GM18868 (cell line): Measurements from ENCODE around the gene ATP2C1.

ENCODE experiments used
- ATAC-seq: cut with Tn5 transposase; IDR thresholded peaks from one replicate; pipeline ENCODE4 v1.9.1; 2021; ENCODE audit warnings: mild to moderate bottlenecking, moderate library complexity; ENCODE audit not compliant: unreplicated experiment

ATP2C1 gene

DNA sequence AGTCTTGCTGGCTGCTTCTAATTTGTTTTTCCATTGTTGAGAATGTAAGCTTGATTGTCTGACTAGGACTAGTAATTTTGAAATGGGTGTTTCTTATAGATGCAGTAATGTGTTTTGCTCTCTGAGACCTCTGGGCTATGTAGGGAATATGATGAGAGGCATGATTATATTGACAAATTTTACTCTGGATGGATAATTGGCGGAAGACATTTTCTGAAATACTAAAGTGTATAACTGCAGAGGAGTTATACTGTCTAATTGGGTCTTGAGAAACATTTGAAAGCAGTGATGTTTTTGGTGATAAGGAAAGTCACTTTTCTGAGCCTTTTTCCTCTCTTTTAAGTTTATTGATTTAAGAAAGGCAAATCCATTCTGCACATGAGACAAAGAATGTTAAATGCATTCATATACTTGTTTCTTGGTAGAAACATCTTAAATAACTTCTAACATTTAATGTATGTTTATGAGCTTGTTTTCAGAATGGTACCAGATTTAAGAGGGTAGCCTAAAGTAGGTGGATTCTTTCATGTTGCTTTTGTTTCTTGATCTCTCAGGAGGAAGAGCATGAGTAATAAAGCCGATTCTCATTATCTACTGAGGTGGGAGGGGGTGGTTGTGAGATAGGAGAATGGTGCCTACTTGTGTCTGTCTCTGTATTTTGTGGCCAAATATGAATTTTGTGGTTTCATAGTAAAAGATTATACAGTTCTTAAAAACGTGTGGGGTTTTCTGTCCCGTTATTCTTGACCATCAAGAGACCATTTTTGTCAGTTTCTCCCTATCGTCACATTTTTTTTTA is 2.0 kb downstream of the ATP2C1 start:
- no peak for ATAC-seq

DNA sequence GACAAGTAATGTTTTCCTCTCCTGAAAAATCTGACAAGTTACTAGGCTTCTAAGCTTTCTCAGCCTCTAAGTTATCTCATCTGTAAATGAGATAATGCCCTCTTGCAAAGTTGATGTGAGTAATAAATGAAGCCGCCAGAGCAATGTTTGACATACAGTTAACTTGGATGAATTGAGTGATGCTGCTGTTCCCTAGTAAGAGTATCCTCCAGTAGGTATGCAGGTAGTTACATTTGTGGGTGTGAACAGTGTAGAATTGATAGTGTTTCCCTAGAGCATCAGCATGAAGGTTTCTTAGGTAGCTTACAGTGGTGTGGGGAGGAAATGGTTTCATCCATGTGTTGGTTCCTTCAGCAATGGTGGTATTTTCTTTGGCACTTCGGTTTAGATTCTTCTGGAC is 3.4 kb downstream of the ATP2C1 start:
- no peak for ATAC-seq

DNA sequence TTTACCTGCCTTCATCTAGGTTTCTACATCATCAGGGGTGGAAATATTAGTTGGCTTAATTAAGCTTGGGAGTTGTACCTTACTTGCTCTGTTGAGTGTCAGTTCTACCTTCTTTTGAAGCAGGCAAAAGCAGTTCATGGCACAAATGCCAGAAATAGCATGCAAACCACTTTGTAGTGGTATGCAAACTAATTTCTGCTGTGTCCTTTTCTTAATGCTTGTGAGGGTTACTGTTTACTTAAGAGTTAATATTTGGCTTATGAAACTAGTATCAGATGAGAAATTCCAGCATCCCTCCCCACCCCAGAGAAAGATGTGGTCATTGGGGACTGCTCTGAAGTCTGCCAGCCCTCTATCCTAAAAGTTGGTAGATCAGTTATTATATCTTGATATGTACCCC is 7.1 kb downstream of the ATP2C1 start:
- ATAC-seq: no peak

DNA sequence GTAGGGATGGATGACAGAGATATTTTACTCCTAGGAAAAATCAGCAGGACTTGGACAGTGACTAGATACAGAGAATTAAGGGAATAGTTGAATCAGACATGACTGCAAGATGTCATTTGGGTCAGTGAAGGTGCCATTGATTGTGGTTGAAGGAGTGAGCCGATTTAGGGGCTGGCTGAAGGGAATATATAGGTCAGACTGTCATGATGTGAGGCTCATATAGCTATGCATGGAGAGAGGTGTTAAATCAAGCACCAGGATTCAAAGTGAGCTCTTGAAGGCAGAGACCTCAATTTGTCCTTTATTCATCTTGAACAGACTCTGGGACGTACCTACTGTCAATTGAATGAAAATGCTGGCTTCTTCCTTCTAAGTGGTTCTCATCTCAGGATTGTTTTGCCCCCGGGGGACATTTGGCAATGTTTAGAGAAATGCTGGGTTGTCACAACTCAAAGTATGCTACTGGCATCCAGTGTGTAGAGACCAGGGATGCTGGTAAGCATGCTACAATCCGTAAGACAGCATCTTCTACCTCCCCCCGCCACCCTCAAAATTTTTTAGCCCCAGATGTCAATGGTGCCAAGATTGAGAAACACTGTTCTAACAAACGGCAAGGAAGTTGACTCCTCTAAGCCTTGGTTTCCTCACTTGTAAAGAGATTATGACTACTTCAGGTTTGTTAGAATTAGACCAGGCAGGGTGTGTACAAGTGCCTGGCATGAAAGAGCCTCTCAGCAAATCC is 7.8 kb downstream of the ATP2C1 start:
- ATAC-seq: no peak

DNA sequence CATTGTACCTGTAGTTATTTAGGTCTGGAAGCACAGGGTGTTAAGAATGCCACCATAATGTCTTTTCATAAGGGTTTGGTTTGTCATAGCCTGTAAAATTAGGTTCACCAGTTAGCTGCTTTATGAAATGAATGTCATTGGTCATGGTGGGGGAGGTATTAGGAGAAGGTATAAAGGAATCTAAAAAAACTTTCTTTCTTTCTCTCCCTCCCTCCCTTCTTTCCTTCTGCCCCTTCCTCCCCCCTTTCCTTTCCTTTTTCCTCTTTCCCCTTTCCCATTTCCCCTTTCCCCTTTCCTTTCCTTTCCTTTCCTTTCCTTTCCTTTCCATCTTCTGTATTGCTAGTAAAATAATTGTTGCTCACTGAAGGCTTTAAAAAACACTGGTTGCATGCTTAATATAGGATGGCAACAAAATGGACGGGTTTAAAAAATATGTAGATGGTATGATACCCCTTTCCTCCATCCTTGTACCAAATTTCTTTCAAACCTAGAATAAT is 9.6 kb downstream of the ATP2C1 start:
- ATAC-seq: no peak

DNA sequence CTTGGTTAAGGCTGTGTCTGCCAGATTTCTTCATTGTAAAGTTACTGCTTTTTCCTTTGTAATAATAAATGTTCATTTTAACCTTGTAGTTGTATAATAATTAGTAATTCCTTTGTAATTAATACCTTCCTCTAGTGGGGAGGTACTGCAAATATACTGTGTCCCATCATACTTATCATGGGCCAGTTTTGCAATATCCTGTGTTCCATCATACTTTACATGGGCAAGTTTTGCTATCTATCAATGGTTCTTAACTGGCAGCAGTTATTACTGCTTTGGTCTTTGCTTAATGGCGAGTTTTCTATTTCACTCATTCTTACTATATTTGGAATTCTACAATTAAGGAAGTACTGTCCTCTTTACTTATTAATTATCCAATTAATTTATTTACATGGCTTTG is 10.6 kb downstream of the ATP2C1 start:
- no peak for ATAC-seq

DNA sequence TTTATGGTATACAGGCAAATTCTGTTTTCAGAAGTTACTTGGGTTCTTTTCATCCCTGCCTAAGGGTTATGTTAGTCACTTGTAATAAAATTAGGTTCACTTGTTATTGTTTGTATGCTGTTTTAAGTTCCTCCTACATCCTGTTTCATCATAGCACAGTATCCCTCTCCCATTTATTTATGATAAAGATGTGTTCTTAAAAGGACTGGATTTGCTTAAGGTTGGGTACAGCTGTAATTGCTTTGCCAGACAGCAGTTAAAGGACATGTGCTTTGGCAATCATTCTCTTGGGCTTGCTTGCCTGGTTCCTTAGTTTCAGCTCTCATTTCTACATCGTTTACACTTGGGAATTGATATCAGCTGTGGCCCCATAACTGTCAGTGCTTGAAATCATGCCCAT is 11.7 kb downstream of the ATP2C1 start:
- no peak for ATAC-seq

DNA sequence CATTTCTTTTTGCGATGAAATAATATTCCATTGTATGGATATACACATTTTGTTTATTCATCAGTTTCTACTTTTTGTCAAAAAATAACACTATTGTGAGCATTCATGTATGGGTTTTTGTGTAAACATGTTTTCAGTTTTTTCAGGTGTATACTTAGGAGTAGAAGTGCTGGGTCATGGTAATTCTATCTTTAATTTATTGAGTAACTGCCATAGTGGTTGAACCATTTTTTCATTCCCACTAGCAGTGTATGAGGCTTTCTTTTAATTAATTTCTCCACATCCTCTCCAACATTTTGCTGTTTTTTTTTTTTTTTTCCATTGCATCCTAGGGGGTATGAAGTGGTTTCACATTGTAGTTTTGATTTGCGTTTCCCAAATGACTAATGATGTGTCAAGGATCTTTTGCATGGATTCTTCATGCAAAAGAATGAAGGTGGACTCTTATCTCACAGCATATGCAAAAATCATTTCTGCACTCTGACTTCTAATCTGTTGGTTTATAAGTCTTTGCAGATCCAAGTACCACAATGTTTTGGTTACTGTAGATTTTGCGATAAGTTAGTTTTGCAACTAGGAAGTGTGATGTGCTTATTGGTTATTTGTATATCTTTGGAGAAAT is 12.6 kb downstream of the ATP2C1 start:
- no peak for ATAC-seq

DNA sequence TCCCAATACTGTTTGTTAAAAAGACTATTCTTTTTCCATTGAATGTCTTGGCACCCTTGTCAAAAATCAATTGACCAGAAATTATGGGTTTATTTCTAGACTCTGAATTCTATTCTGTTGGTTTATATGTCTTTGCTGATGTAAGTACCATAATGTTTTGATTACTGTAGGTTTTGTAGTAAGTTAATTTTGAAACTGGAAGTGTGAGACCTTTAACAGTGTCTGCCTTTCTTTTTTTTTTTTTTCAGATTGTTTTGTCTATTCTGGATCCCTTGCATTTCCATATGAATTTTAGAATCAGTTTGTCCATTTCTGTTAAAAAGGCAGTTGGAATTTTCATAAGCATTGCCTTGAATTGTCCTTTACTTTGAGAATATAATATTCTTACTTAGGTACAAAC is 13.6 kb downstream of the ATP2C1 start:
- ATAC-seq: no peak

DNA sequence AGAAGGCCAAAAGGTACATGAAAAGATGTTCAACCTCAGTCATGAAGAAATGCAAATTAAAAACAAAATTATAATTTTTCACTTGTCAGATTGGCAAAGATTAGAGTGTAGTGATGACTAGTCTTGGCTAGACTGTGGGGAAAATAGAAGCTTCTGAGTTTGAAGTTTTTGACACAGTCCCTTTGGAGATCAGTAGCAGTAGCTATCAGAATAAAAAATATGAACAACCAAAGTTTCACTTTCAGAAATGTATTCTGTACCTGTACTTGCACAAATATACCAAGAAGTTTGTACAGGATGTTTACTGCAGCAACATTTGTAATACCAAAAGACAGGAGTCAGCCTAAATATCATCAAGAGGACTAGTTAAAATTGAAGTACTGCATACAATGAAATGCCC is 14.1 kb downstream of the ATP2C1 start:
- no peak for ATAC-seq

DNA sequence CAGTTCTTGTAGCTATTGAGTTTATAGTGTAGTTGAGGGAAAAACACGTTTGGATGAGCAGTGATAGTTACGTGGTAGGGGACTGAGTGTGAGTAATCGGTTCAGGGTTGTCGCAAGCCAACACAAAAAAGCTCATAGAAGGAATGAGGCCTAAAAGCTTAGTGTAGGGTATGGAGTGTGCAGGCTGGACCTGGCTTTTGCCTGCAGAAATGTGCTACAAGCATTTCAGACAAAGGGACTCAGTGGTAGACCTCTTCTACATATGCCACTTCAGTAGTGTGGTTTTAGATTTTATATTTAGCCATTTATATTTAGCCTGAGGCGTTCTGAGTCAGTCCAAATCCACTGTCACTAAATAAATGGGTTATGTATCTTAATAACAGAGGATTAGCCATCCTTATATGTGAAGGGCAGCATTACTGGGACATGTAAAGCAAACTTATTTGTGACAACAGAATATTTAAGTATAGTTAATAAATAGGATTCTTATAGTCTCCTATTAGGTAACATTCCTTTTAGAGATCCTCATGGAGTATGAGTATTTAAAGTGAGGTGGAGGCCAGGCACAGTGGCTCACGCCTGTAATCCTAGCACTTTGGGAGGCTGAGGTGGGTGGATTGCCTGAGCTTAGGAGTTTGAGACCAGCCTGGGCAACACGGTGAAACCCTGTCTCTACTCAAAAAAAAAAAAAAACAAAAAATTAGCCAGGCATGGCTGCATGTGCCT is 21.8 kb downstream of the ATP2C1 start:
- no peak for ATAC-seq

DNA sequence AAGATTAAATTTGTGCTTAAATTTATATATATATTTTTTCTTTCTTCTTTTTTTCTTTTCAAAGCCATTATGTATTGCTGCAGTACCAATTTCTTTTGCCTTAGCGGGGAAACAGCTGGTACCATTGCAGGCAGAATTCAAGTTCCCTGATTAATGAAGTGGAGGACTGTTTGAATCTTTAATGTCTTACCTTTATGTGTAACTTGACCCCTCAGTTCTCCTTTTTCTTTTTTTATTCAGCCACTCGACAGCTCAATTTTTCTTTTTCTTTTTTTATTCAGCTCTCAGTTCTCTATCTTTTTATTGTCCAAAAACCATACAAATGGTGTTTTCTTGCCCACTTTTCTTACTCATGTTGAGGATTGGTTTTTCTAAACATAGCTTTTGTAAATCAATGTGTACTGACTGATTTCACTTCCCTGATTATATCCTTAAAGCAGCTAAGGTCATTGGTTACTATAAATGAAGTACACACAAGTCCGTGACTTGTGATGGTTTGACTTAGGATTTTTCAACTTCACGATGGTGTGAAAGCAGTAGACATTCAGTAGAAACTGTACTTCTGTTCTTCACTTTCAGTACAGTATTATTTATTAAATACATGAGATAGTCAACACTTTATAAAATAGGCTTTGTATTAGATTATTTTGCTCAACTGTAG is 22.8 kb downstream of the ATP2C1 start:
- peak; percentile 88 for ATAC-seq

DNA sequence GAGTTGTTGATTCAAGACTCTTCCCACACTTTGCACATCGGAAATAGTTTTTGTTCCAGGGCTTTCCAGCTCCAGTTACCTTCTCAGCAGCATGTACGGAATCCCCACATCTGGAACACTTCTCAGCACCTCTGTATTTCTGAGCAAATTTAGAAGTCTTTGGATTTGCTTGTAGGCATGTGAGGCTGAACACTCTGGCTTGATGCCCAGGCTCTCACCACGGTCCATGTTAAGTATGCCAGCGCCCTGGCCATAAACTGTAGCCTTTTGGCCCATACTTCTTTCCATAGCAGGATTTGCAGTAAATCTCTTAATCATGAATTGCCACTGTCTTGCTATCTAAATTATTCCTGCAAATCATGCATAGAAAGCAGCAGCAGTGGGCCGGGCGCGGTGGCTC is 24.4 kb downstream of the ATP2C1 start:
- no peak for ATAC-seq

DNA sequence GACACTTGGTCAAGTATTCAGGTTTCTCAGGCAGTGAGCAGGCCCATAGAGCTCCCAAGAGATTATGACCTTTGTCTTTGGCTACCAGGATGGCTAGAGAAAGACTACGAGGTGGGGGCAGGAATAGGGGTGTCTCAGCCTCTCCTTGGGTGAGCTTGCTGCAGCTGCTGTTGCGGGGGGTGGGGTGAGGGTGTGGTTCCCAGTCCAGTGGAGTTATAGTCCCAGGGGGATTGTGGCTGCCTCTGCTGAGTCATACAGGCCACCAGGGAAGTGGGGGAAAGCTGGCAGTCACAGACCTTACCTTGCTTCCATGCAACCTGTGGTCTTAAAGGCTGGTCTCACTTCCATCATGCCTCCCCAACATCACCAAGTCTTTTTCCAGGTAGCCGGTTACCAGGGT is 31.7 kb downstream of the ATP2C1 start:
- peak; percentile 71 for ATAC-seq

DNA sequence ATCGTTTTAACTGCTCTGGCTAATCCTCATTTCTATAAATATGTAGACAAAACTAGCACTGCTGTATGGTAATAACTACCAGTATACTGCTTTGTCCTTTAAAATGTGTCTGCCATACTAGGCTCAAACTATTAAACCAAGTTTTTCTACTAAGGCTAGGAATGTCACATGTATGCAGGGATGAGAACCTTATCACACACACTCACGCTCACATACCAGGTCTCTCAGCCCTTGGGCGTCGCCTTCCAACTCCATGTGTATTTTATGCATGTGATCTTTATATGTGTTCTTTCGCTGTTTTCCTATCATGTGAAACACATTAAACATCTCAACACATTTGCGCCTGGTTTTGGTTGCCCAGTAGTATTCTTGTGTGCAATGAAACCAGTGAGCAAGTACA is 32.6 kb downstream of the ATP2C1 start:
- no peak for ATAC-seq

DNA sequence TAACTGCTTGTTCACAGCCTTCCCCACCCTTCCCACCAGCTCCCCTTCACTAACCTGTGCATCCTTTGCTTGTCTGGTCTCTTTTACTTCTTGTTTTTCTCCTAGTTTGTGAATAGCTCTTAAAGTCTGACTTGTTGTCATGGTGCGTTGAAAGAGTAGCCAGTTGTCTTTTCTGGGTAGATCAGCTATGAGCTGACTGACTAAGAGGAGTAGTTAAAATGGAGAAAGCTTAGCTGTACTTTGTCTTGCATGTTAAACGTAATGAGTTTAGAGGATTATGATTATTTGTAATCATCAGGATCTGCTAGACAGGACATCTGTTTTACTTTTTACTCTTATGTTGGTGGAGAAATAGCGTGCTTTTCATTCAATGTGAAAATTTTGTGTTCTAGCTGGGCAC is 35.9 kb downstream of the ATP2C1 start:
- ATAC-seq: no peak

DNA sequence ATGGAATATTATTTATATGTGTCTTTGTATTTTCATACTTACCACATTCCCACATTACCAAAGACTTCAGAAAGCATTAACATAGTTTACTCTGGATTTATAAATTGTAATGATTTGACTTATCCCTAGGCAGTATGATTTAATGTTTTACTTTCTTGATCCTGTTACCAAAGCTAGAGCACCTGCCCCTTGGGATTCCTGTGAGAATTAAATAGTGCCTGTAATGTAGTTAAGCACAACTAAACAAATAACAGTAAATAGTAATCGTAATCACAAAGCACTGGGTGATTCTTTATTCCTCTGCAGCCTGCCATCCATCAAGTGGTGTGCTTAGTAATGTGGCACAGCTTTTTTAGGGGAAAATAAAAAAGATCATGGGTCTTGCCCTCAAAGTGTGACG is 39.1 kb downstream of the ATP2C1 start:
- no peak for ATAC-seq

DNA sequence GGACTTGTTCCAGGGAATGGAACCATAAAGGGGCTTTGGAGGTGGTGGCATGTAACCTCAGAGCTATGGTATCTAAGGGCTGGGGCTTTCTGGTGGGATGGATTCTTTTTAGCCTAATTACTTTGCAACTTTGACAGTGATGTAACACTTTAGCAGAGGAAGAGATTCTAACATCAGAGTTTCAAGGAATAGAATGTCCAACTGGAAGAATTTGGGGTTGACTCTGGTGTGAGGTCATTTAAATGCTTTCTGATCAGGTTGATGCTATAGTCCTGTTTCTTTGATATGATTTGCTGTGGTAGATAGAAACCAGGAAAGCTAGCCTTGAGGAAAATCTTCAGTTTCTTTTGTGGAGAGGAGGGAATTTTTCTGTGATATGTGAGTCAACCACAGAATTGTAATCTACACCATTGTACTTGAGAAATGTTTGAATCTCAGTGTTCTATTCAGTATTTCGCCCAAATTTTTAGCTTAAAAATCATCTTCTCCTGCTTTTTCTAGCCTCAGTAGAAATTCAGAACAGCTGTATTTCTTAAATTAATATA is 40.0 kb downstream of the ATP2C1 start:
- no peak for ATAC-seq

DNA sequence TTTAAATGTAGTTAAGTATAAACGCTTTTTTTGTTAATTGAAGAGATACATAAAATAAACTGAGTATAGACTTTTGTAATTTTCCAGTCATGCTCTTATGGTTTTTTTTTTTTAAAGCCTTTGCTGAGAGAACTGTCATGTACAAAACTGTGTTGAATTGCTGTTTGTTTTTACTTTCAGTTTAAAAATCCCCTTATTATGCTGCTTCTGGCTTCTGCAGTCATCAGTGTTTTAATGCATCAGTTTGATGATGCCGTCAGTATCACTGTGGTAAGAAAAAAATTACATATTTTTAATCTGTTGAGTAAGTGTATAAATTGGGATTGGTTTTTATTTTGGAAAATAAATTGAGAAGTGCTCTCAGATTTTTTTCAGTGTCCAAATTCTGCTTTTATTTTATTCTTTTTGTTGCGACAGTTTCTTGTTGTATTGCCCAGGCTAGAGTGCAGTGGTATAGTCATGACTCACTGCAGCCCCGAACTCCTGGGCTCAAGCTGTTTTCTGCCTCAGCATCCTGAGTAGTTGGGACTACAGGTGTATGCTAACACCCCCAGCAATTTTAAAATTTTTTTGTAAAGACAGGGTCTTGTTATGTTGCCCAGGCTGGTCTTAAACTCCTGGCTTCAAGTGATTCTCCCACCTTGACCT is 40.7 kb downstream of the ATP2C1 start:
- ATAC-seq: no peak
